Body of pancreas (tissue), 4 donors: Measurements from ENCODE around the gene KRT86. TPM values are rescaled to one million over a fixed set of nuclear protein-coding genes. Genes with fewer than 3 reads are reported as not detected.

Experiments used
- ATAC-seq: fragments of 150-250 bp; one replicate; pipeline ENCODE4 v1.9.1; 2016
- DNase-seq, 4 donors: peaks; one replicate each; pipeline ENCODE4 v3.0.0-alpha.2; 2019
- H3K27ac ChIP-seq, 4 donors: fragments of 200-600 bp; sonication (generic); 1 replicate in 3 of 4; 2 replicates in 1 of 4; pipeline versions ENCODE4 v1.5.1 to v1.6.1; 2016 to 2019; ENCODE audit warnings: mild to moderate bottlenecking in 1 of 4, mixed read lengths in 1 of 4, moderate library complexity in 1 of 4
- H3K27me3 ChIP-seq, 2 donors: fragments of 200-600 bp; sonication (generic); one replicate each; pipeline ENCODE4 v1.6.0; 2016; ENCODE audit warnings: mild to moderate bottlenecking in 1 of 2
- H3K36me3 ChIP-seq, 2 donors: fragments of 200-600 bp; sonication (generic); replicated peaks in 1 of 2; 2 replicates each; pipeline ENCODE4 v1.5.1; 2016; ENCODE audit warnings: low read depth in 2 of 2; ENCODE audit not compliant: insufficient read depth in 1 of 2
- H3K4me1 ChIP-seq: fragments of 200-600 bp; sonication (generic); one replicate; pipeline ENCODE4 v1.6.0; 2016
- H3K4me3 ChIP-seq, 2 donors: fragments of 200-600 bp; sonication (generic); 1 replicate in 1 of 2; 2 replicates in 1 of 2; pipeline ENCODE4 v1.5.1; 2016 to 2019
- H3K9me3 ChIP-seq, 3 donors: fragments of 200-600 bp; sonication (generic); 1 replicate in 2 of 3; 2 replicates in 1 of 3; pipeline ENCODE4 v1.5.1; 2016
- POLR2A ChIP-seq, 3 donors: fragments of 450-650 bp; IDR thresholded peaks; one replicate each; pipeline ENCODE4 v1.6.1; 2016; ENCODE audit warnings: antibody characterized with exemption in 3 of 3, mild to moderate bottlenecking in 2 of 3
- WGBS, 2 donors: methylation state at CpG; one replicate each; pipeline ENCODE4 v1.1.5; 2017; 5-methylcytosine and 5-hydroxymethylcytosine counted together
- intact Hi-C: fragments of 100-400 bp; cut with DNase I; formaldehyde crosslinking; loops from one replicate; pipeline ENCODE4 v1.15.1; 2023
- total RNA-seq, 2 donors: library from RNA; depleted of rRNA; stranded (reverse); fragments of >200 nt; gene quantifications; one replicate each; pipeline ENCODE4 v1.1.0, GENCODE V29; 2016
- TF ChIP-seq, protein P1 (sequence below), 7 experiments: fragments of 450-650 bp in 4 of 7; fragments of 200-600 bp in 3 of 7; sonication (generic) in 3 of 7; IDR thresholded peaks; one replicate each; pipeline ENCODE4 v1.5.1; 2016 to 2019; ENCODE audit warnings: antibody characterized with exemption in 7 of 7

The KRT86 gene
- total RNA-seq, 2 donors from 2014 or later = 1.8 to 8.6 TPM

DNA sequence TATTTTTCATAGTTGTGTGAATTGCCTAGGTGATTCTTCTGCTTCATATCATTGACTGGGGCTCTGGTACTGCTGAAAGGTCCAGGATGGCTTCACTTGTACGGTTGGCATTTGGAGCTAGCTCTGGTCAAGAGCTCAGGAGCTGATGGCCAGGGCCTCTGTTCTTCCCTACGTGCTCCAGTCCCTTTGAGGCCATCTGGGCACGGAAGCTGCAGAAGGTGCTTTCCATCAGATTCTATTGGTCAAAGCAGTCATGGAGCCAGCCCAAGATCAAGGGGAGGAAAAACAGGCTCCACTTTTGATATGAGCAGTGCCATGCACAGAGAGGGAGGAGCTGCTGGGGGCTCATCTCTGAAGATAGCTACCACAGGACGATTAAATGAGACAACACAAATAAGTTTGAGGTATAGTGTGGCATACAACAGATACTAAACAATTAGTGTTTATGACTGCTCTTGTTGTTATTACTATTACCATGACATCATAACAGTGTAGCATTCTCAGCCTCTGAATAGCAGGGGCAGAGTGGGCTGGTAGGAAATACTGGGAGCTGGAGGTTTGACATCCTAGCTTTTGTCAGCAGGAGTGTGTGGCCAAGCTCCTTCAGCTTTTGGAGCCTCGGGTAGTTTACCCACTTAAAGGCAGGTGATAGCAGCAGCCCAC is 36.3 kb downstream of the KRT86 start:
- TF ChIP-seq, protein P1, sequence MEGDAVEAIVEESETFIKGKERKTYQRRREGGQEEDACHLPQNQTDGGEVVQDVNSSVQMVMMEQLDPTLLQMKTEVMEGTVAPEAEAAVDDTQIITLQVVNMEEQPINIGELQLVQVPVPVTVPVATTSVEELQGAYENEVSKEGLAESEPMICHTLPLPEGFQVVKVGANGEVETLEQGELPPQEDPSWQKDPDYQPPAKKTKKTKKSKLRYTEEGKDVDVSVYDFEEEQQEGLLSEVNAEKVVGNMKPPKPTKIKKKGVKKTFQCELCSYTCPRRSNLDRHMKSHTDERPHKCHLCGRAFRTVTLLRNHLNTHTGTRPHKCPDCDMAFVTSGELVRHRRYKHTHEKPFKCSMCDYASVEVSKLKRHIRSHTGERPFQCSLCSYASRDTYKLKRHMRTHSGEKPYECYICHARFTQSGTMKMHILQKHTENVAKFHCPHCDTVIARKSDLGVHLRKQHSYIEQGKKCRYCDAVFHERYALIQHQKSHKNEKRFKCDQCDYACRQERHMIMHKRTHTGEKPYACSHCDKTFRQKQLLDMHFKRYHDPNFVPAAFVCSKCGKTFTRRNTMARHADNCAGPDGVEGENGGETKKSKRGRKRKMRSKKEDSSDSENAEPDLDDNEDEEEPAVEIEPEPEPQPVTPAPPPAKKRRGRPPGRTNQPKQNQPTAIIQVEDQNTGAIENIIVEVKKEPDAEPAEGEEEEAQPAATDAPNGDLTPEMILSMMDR (IDR thresholded peaks at IDR 0.05) = no peak
- TF ChIP-seq POLR2A (IDR thresholded peaks at IDR 0.05) = no peak
- H3K9me3 ChIP-seq = no peaks in the 10 kb centered on the region
- 69 to 79% methylated on average over 5 of the region's 5 CpGs for WGBS, 2 donors
- DNase-seq = no peak
- H3K4me1 ChIP-seq = peaks cover 14% of the 10 kb centered on the region
- no peak for ATAC-seq
- H3K36me3 ChIP-seq = no peaks in the 10 kb centered on the region
- H3K27me3 ChIP-seq = no peaks in the 10 kb centered on the region
- intact Hi-C loops = no loop called here
- H3K27ac ChIP-seq = no peak overlapping the region
- H3K4me3 ChIP-seq = no peak overlapping the region

DNA sequence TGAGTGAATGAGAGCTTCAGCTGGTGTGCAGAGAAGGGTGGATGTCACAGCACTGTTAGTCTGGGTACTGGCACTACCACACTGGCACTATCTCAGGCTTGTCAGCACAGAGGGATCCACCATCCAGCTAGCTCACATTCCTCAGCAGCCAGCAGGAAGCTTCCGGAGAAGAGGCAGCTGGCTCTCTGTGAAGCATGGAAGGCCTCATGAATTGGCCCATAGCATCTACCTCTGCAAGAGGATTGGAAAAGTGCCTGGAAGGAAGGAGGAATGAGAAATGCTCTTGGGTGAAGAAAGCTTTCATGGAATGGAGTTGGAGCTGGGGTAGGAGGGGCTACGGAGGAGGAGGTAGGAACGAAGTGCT is 36.8 kb downstream of the KRT86 start:
- TF ChIP-seq POLR2A (IDR thresholded peaks at IDR 0.05) = no peak
- TF ChIP-seq, protein P1 (IDR thresholded peaks at IDR 0.05) = no peak
- intact Hi-C loops = no loop called here
- WGBS, 2 donors = 83 to 89% methylated on average over 3 of the region's 3 CpGs
- no peak for DNase-seq
- H3K27me3 ChIP-seq = no peaks in the 10 kb centered on the region
- no peak overlapping the region for H3K4me3 ChIP-seq
- no peaks in the 10 kb centered on the region for H3K36me3 ChIP-seq
- no peak for ATAC-seq
- peaks cover 14% of the 10 kb centered on the region for H3K4me1 ChIP-seq
- no peak overlapping the region for H3K27ac ChIP-seq
- no peaks in the 10 kb centered on the region for H3K9me3 ChIP-seq

DNA sequence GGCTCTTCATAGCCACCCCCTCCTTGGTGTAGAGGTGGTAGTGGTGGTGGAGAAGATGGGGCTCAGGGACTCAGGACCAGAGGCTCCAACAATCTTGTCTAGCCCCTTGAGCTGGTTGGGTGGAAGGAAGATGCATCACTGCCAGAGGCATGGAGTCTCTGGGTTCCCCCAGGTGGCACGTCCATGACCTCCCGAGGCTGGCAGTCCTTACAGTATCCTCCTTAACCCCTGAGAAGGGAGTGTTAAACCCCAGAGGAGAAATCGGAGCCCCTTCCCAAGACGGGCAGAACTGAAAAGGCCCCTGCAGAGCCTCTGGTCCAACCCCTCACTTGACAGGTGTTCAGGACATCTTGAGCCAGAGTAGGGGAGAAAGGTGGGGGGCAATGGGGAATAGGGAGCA is 37.6 kb downstream of the KRT86 start:
- Histone ChIP-seq H3K27ac (no peak overlapping the region), H3K27me3 (no peaks in the 10 kb centered on the region), H3K9me3 (no peaks in the 10 kb centered on the region), H3K4me3 (no peak overlapping the region), H3K4me1 (peaks cover 14% of the 10 kb centered on the region), H3K36me3 (no peaks in the 10 kb centered on the region)
- DNase-seq = no peak
- 63 to 78% methylated on average over 4 of the region's 4 CpGs for WGBS, 2 donors
- no peak for ATAC-seq
- intact Hi-C loops = no loop called here
- TF ChIP-seq, protein P1 (IDR thresholded peaks at IDR 0.05) = no peak
- TF ChIP-seq POLR2A (IDR thresholded peaks at IDR 0.05) = no peak

DNA sequence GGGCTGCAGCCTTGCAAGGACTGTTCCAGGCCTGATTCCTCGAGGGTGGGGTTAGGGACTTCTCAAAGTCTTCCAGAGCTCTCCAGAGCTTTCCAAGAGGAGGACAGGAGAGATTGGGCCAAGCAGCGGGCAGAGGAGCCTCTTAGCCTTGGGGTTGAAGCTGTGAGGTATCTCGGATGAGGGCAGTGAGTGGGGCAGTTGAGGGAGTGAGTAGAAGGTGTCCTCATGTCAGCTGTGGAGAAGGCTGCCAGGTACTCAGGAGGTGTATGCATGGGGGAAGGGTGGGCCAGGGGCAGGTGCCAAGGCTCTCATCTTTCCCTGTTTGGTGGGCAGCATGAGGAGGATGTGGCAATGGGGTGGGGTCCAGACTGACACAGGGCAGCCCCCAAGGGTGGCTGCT is 39.0 kb downstream of the KRT86 start:
- WGBS, 2 donors = 49 to 75% methylated on average over 3 of the region's 3 CpGs
- Histone ChIP-seq H3K27ac (no peak overlapping the region), H3K4me3 (no peak overlapping the region), H3K9me3 (no peaks in the 10 kb centered on the region), H3K36me3 (no peaks in the 10 kb centered on the region), H3K4me1 (peaks cover 7% of the 10 kb centered on the region), H3K27me3 (no peaks in the 10 kb centered on the region)
- DNase-seq (no peak), ATAC-seq (no peak)
- TF ChIP-seq, protein P1 (IDR thresholded peaks at IDR 0.05) = no peak
- no peak for TF ChIP-seq POLR2A (IDR thresholded peaks at IDR 0.05)
- intact Hi-C loops = no loop called here

DNA sequence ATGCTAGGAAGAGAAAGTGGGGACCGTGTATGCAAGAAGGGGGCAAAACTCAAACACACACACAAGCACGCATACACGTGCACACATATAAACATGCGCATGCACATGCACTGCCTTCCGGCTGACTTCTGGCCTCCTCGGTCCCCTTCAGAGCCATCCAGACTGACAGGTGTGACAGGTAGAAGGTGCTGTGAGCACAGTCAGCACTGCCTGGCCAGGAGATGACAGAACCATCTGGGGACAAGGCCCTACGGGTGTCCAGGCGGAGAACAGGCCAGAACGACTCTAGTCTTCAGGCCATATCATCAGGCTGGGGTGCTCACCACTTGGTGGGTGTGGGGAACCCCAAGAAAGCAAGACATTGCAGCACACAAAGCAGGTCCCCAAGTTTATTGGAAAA is 39.5 kb downstream of the KRT86 start:
- WGBS, 2 donors = 68 to 78% methylated on average over 6 to 9 of the region's 9 CpGs
- H3K27ac ChIP-seq = no peak overlapping the region
- no peak overlapping the region for H3K4me3 ChIP-seq
- H3K4me1 ChIP-seq = peaks cover 2% of the 10 kb centered on the region
- TF ChIP-seq, protein P1 (IDR thresholded peaks at IDR 0.05) = no peak
- no peak for TF ChIP-seq POLR2A (IDR thresholded peaks at IDR 0.05)
- no peaks in the 10 kb centered on the region for H3K27me3 ChIP-seq
- ATAC-seq = no peak
- H3K9me3 ChIP-seq = no peaks in the 10 kb centered on the region
- H3K36me3 ChIP-seq = no peaks in the 10 kb centered on the region
- intact Hi-C loops = no loop called here
- DNase-seq = no peak
